IPS-20b (cell line): ENCODE results near the gene PLP1.

Experiments used
- H3K27ac ChIP-seq: one replicate; pipeline ENCODE4 v1.5.1; 2013; ENCODE audit warnings: low read length
- H3K27me3 ChIP-seq: 2 replicates; pipeline ENCODE4 v1.6.1; 2013; ENCODE audit warnings: mild to moderate bottlenecking, low read length, inconsistent platforms; ENCODE audit not compliant: insufficient read depth
- H3K36me3 ChIP-seq: 2 replicates; pipeline ENCODE4 v1.6.1; 2013; ENCODE audit warnings: low read depth, mild to moderate bottlenecking, inconsistent platforms, low read length, moderate library complexity; ENCODE audit not compliant: insufficient read depth
- H3K4me1 ChIP-seq: 2 replicates; pipeline ENCODE4 v1.6.1; 2013; ENCODE audit warnings: mild to moderate bottlenecking, control low read depth, inconsistent platforms, low read length, moderate library complexity; ENCODE audit not compliant: insufficient read depth
- H3K4me3 ChIP-seq: 2 replicates; pipeline ENCODE4 v1.5.1; 2013; ENCODE audit warnings: mild to moderate bottlenecking, low read length, inconsistent platforms
- H3K9ac ChIP-seq: 2 replicates; pipeline ENCODE4 v1.6.1; 2013; ENCODE audit warnings: low read depth, mild to moderate bottlenecking, inconsistent platforms, low read length, moderate library complexity
- H3K9me3 ChIP-seq: 2 replicates; pipeline ENCODE4 v1.6.1; 2013; ENCODE audit warnings: mild to moderate bottlenecking, low read depth, low read length, inconsistent platforms; ENCODE audit not compliant: insufficient read depth

The PLP1 gene

GRCh38 chrX:103831803-103832544 is 55.3 kb downstream of the PLP1 start, which contains the start of gene RAB9B:
RAB9B (minus strand) TSS chrX:103832257; CDS start chrX:103825784, 6,473 bp downstream.
- Histone ChIP-seq H3K27me3 (peaks cover 37% of the 10 kb centered on the region), H3K4me1 (no peaks in the 10 kb centered on the region), H3K9ac (no peak within 1 kb of the TSS)

GRCh38 chrX:103839404-103839803 is 62.8 kb downstream of the PLP1 start:
- H3K27ac ChIP-seq = no peak overlapping the region
- H3K9ac ChIP-seq = no peak overlapping the region
- 0 out of 2 replicates have a peak, but pooled peaks cover 1% of the 10 kb centered on the region for H3K27me3 ChIP-seq
- H3K9me3 ChIP-seq = no peaks in the 10 kb centered on the region
- no peaks in the 10 kb centered on the region for H3K4me1 ChIP-seq
- no peak overlapping the region for H3K4me3 ChIP-seq
- no peaks in the 10 kb centered on the region for H3K36me3 ChIP-seq

More at GRCh38 chrX:103831803-103832544, 55.3 kb downstream of the PLP1 start, which contains the start of gene RAB9B:
- no peaks in the 10 kb centered on the region for H3K36me3 ChIP-seq
- H3K4me3 ChIP-seq = peak within 1 kb of the TSS; percentile 69
- H3K9me3 ChIP-seq = no peaks in the 10 kb centered on the region
- H3K27ac ChIP-seq = no peak within 1 kb of the TSS
